Measurements from ENCODE around the gene ABRACL.
"Not testable (repeated sequence)": the region's sequence is repeated elsewhere in the genome, so short reads cannot be mapped to it uniquely, and the experiment has no call there.

The ABRACL gene

GRCh38 chr6:139013185-139013800, 15.3 kb upstream of the ABRACL start:
- DNase-seq: no peak

- DNase-seq: no peak
Observed at GRCh38 chr6:139014945-139015344, 13.6 kb upstream of the ABRACL start.

GRCh38 chr6:139016337-139017213, 12.0 kb upstream of the ABRACL start:
- DNase-seq: no peak

- DNase-seq: no peak
Observed at GRCh38 chr6:139017227-139017626, 11.3 kb upstream of the ABRACL start.

GRCh38 chr6:139019722-139020121, 8.8 kb upstream of the ABRACL start:
- no peak for DNase-seq

- DNase-seq: no peak
Observed at GRCh38 chr6:139020689-139021088, 7.9 kb upstream of the ABRACL start.

- DNase-seq: not testable (repeated sequence)
Observed at GRCh38 chr6:139025416-139025815, 3.1 kb upstream of the ABRACL start.

GRCh38 chr6:139027620-139028182, 844 bp upstream of the ABRACL start:
- peak; percentile 46 for DNase-seq

- DNase-seq: no peak
Observed at GRCh38 chr6:139028215-139028657, 309 bp upstream of the ABRACL start.

- DNase-seq: no peak
Observed at GRCh38 chr6:139029470-139030227, 1.1 kb downstream of the ABRACL start.

GRCh38 chr6:139030228-139030963, 1.9 kb downstream of the ABRACL start:
- DNase-seq: peak; percentile 42

- DNase-seq: no peak
Observed at GRCh38 chr6:139037490-139037889, 8.9 kb downstream of the ABRACL start.

- DNase-seq: no peak
Observed at GRCh38 chr6:139044250-139044649, 15.7 kb downstream of the ABRACL start.

- no peak for DNase-seq
Observed at GRCh38 chr6:139047677-139048076, 19.1 kb downstream of the ABRACL start.

GRCh38 chr6:139048912-139049311, 20.4 kb downstream of the ABRACL start:
- DNase-seq: not testable (repeated sequence)

GRCh38 chr6:139050131-139050769, 21.7 kb downstream of the ABRACL start:
- DNase-seq: not testable (repeated sequence)

- no peak for DNase-seq
Observed at GRCh38 chr6:139050770-139051313, 22.3 kb downstream of the ABRACL start.

- no peak for DNase-seq
Observed at GRCh38 chr6:139051396-139052060, 23.0 kb downstream of the ABRACL start.

- no peak for DNase-seq
Observed at GRCh38 chr6:139053382-139053781, 24.8 kb downstream of the ABRACL start.

- no peak for DNase-seq
Observed at GRCh38 chr6:139054001-139054400, 25.5 kb downstream of the ABRACL start.

GRCh38 chr6:139055709-139056108, 27.2 kb downstream of the ABRACL start:
- no peak for DNase-seq
